ENCODE data around the gene KRTCAP3.

Gene KRTCAP3

GRCh38 chr2:27431395-27431794 is 10.8 kb upstream of the KRTCAP3 start:
- no peak for TF ChIP-seq CTCF (IDR thresholded peaks at IDR 0.05; ENCODE audit: insufficient read depth, low read length, missing control alignments)
- no peak overlapping the region for H3K4me3 ChIP-seq (ENCODE audit: low read depth, low read length)
- ChIA-PET CTCF (interaction anchor here (1.0 to 4.4 kb wide), 9 partner anchors 8 to 252 kb away, joined by 3 to 25 read pairs (median 4); partner anchors contain the start of gene PPM1G), POLR2A (interaction anchor here (2.6 kb wide), 1 partner anchor 22 kb away, joined by 10 read pairs; the partner anchor contains the start of gene PPM1G)
- no peak for DNase-seq (ENCODE audit: low read depth, low spot score)

- no peak for TF ChIP-seq CTCF (IDR thresholded peaks at IDR 0.05; ENCODE audit: insufficient read depth, low read length, missing control alignments)
- no peak for DNase-seq (ENCODE audit: low read depth, low spot score)
- CTCF ChIA-PET, result no interaction called here
- no peak overlapping the region for H3K4me3 ChIP-seq (ENCODE audit: low read depth, low read length)
- POLR2A ChIA-PET, result no interaction called here
These were observed 6.6 kb upstream of the KRTCAP3 start for GRCh38 chr2:27435628-27436027.

DNA sequence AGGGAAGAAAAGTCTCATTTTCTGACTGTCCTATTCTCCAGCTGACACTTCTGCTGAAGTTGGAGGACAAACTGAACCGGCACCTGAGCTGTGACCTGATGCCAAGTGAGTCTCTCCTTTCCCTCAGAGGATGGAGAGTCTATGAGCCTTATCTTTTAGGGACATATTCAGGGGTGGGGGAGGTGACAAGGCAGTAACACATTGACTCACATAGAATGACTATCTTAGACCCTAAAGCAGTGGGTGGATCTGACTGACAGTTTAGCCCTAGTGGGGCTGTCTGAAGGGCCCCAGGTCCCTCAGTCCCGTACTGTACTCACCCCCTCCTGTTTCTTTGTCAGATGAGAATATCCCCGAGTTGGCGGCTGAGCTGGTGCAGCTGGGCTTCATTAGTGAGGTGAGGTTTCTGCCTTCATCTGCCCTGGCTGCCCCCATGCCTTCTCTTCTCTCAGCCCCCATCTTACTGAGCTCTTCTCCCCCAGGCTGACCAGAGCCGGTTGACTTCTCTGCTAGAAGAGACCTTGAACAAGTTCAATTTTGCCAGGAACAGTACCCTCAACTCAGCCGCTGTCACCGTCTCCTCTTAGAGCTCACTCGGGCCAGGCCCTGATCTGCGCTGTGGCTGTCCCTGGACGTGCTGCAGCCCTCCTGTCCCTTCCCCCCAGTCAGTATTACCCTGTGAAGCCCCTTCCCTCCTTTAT is 805 bp upstream of the KRTCAP3 start:
- ChIA-PET POLR2A (interaction anchor here (2.2 kb wide), 1 partner anchor 12 kb away, joined by 17 read pairs; the partner anchor contains the start of gene NRBP1), CTCF (interaction anchor here (1.2 kb wide), 1 partner anchor 11 kb away, joined by 4 read pairs; no protein-coding TSS in a partner anchor)

DNA sequence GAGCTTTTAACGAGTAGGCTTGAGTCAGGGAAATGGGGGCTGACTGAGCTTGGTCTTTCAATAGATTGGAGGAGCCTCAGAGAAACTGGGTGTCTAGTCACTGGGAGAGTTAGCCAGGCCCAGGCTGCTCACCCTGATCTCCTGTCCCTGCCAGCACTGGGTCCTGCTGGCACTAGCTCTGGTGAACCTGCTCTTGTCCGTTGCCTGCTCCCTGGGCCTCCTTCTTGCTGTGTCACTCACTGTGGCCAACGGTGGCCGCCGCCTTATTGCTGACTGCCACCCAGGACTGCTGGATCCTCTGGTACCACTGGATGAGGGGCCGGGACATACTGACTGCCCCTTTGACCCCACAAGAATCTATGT is 720 bp downstream of the KRTCAP3 start:
- ChIA-PET CTCF (no interaction called here), POLR2A (no interaction called here)
- no peak for TF ChIP-seq CTCF (IDR thresholded peaks at IDR 0.05; ENCODE audit: insufficient read depth, low read length, missing control alignments)
- DNase-seq (ENCODE audit: low read depth, low spot score), result no peak
- H3K4me3 ChIP-seq (ENCODE audit: low read depth, low read length), result no peak overlapping the region

More for the DNA sequence above, 805 bp upstream of the KRTCAP3 start:
- no peak for TF ChIP-seq CTCF (IDR thresholded peaks at IDR 0.05; ENCODE audit: insufficient read depth, low read length, missing control alignments)
- no peak overlapping the region for H3K4me3 ChIP-seq (ENCODE audit: low read depth, low read length)
- no peak for DNase-seq (ENCODE audit: low read depth, low spot score)

GRCh38 chr2:27445155-27445554 is 3.0 kb downstream of the KRTCAP3 start:
- no peak overlapping the region for H3K4me3 ChIP-seq (ENCODE audit: low read depth, low read length)
- no peak for DNase-seq (ENCODE audit: low read depth, low spot score)
- CTCF ChIA-PET, result interaction anchor here (1.4 kb wide), 1 partner anchor 8 kb away, joined by 3 read pairs; no protein-coding TSS in a partner anchor
- POLR2A ChIA-PET, result no interaction called here
- TF ChIP-seq CTCF (IDR thresholded peaks at IDR 0.05; ENCODE audit: insufficient read depth, low read length, missing control alignments), result no peak

GRCh38 chr2:27445615-27446014 is 3.4 kb downstream of the KRTCAP3 start:
- TF ChIP-seq CTCF (IDR thresholded peaks at IDR 0.05; ENCODE audit: insufficient read depth, low read length, missing control alignments), result no peak
- POLR2A ChIA-PET, result interaction anchor here (1.2 kb wide), 1 partner anchor 36 kb away, joined by 3 read pairs; the partner anchor contains the start of gene PPM1G
- CTCF ChIA-PET, result interaction anchor here (1.4 to 2.6 kb wide), 2 partner anchors 8 to 16 kb away, joined by 3 to 10 read pairs; no protein-coding TSS in a partner anchor
- DNase-seq (ENCODE audit: low read depth, low spot score), result no peak
- H3K4me3 ChIP-seq (ENCODE audit: low read depth, low read length), result no peak overlapping the region

All from AG04449 (cell line).